RPMI8226 (cell line): ENCODE data around the gene IL6ST.

Experiments
- DNase-seq: peaks from one replicate; pipeline ENCODE4 v3.0.0-alpha.2; 2015

The IL6ST gene

DNA sequence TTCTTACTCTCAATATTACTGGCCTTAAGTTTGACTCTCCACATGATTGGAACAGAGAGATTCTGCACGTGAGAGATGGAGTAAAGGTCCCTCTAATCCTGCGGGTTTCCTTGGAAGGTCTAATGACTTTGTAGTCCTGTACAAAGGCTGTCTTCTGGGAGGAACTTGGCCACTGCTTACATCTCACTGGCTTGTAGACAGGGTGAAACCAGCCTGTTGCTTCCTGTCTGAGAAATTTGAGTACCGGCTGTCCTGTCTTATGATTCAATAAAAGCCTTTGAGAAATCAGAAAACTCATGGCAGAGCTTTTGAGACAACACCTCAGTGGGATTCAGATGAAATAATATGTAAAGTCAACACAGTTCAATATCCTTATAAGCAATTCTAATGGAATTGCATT lies 100.6 kb downstream of the IL6ST start:
- no peak for DNase-seq

DNA sequence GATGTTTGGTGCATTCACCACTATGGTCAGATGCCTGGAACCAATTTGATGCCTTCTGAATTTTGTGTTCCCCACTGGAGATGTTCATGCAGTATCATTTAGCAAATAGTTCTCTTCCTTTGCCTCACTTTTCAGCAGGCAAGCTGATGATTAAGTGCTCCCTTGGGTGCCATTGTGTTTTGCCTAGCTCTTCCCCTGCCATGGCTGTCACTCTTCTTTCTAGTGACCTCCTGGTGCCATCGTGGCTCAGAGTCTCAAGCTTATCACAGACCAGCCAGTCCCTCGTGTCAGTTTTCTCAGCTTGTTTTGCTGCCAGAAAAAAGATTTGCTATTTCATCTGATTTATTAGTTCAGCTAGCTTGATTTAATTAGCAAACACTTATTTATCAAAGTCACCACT lies 102.3 kb downstream of the IL6ST start:
- no peak for DNase-seq

DNA sequence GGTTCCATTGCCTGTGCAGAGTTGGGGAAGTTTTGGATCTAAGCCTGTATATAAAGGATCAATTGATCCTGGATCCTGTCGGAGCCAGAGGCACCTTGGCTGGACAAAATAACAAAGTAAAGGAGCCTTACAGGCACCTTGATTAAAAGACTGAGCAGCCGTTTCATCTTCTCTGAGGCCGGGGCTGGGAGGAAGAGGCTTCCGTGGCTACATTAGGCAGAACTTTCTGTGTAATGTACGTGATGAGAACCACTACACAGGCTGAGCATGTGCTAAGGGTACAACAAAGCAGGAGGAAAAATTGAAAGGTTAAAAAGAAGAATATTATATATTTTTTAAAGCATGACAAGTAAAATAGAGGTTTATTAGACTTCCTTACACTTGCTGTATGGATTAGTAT lies 106.6 kb downstream of the IL6ST start:
- DNase-seq: no peak

- no peak for DNase-seq
These were observed 109.4 kb downstream of the IL6ST start for GRCh38 chr5:55885359-55885758.
